NCI-H146 (cell line): ENCODE measurements around the gene CNTNAP5.

Source experiments
- DNase-seq: peaks from one replicate; lab custom pipeline; 2025; lab: John Stamatoyannopoulos, UW

The CNTNAP5 gene

GRCh38 chr2:124625561-124625960, 600.5 kb downstream of the CNTNAP5 start:
- DNase-seq = no peak

GRCh38 chr2:124626993-124627392, 601.9 kb downstream of the CNTNAP5 start:
- DNase-seq = no peak

GRCh38 chr2:124633812-124634211, 608.7 kb downstream of the CNTNAP5 start:
- DNase-seq = no peak

- no peak for DNase-seq
Observed at GRCh38 chr2:124639524-124639923, 614.4 kb downstream of the CNTNAP5 start.

GRCh38 chr2:124640221-124640750, 615.2 kb downstream of the CNTNAP5 start:
- no peak for DNase-seq

GRCh38 chr2:124646166-124646815, 621.2 kb downstream of the CNTNAP5 start:
- DNase-seq = peak; percentile 4

- no peak for DNase-seq
Observed at GRCh38 chr2:124647245-124647644, 622.2 kb downstream of the CNTNAP5 start.

GRCh38 chr2:124647663-124648062, 622.6 kb downstream of the CNTNAP5 start:
- no peak for DNase-seq

- no peak for DNase-seq
Observed at GRCh38 chr2:124649001-124649400, 623.9 kb downstream of the CNTNAP5 start.

GRCh38 chr2:124652099-124652498, 627.0 kb downstream of the CNTNAP5 start:
- DNase-seq = no peak

GRCh38 chr2:124658373-124658772, 633.3 kb downstream of the CNTNAP5 start:
- no peak for DNase-seq

- DNase-seq = no peak
Observed at GRCh38 chr2:124661558-124661957, 636.5 kb downstream of the CNTNAP5 start.

- DNase-seq = no peak
Observed at GRCh38 chr2:124662946-124663644, 638.0 kb downstream of the CNTNAP5 start.

GRCh38 chr2:124663645-124663997, 638.5 kb downstream of the CNTNAP5 start:
- no peak for DNase-seq

GRCh38 chr2:124664363-124664762, 639.3 kb downstream of the CNTNAP5 start:
- no peak for DNase-seq

- peak; percentile 69 for DNase-seq
Observed at GRCh38 chr2:124666976-124667375, 641.9 kb downstream of the CNTNAP5 start.

- DNase-seq = peak; percentile 11
Observed at GRCh38 chr2:124668161-124668560, 643.1 kb downstream of the CNTNAP5 start.

GRCh38 chr2:124670187-124670586, 645.1 kb downstream of the CNTNAP5 start:
- no peak for DNase-seq

- DNase-seq = no peak
Observed at GRCh38 chr2:124678043-124678442, 653.0 kb downstream of the CNTNAP5 start.

- peak; percentile 91 for DNase-seq
Observed at GRCh38 chr2:124683536-124684428, 658.7 kb downstream of the CNTNAP5 start.

- no peak for DNase-seq
Observed at GRCh38 chr2:124689348-124689747, 664.3 kb downstream of the CNTNAP5 start.

- DNase-seq = no peak
Observed at GRCh38 chr2:124692216-124692615, 667.1 kb downstream of the CNTNAP5 start.

- no peak for DNase-seq
Observed at GRCh38 chr2:124692707-124693106, 667.6 kb downstream of the CNTNAP5 start.
